Keratinocyte (primary cell): Measurements from ENCODE around the gene VAV2. TPM values are rescaled to one million over a fixed set of nuclear protein-coding genes. Genes with fewer than 3 reads are reported as not detected.

Experiments used
- DNase-seq: peaks from one replicate; pipeline ENCODE4 v3.0.0-alpha.2; 2011; ENCODE audit warnings: low read depth, missing footprints, low spot score
- FAIRE-seq: peaks from 2 replicates; lab custom pipeline; 2011; peaks lifted over from hg19 to GRCh38; lab: Jason Lieb, UNC
- H2AFZ ChIP-seq: 2 replicates; pipeline ENCODE4 v1.6.0; 2012; ENCODE audit warnings: low read length, control low read depth, inconsistent platforms; ENCODE audit not compliant: control insufficient read depth
- H3K27ac ChIP-seq: 2 replicates; pipeline ENCODE4 v1.5.1; 2011; ENCODE audit warnings: low read length; ENCODE audit not compliant: control insufficient read depth, insufficient read depth
- H3K27me3 ChIP-seq: 3 replicates; pipeline ENCODE4 v1.6.0; 2011; ENCODE audit warnings: low read length; ENCODE audit not compliant: control insufficient read depth, insufficient read depth; ENCODE audit errors: extremely low read depth
- H3K36me3 ChIP-seq, 2 experiments: 2 replicates in 1 of 2; 3 replicates in 1 of 2; pipeline ENCODE4 v1.5.1; 2011; ENCODE audit warnings: low read length in 2 of 2, mild to moderate bottlenecking in 1 of 2; ENCODE audit not compliant: control insufficient read depth in 2 of 2, insufficient read depth in 2 of 2; ENCODE audit errors: extremely low read depth in 1 of 2
- H3K4me1 ChIP-seq: 3 replicates; pipeline ENCODE4 v1.5.1; 2011; ENCODE audit warnings: low read length; ENCODE audit not compliant: control insufficient read depth, insufficient read depth; ENCODE audit errors: extremely low read depth
- H3K4me2 ChIP-seq: 3 replicates; pipeline ENCODE4 v1.6.0; 2011; ENCODE audit warnings: low read depth, low read length; ENCODE audit not compliant: control insufficient read depth, insufficient read depth; ENCODE audit errors: extremely low read depth
- H3K4me3 ChIP-seq, 3 experiments: fragments of 200-600 bp in 1 of 3; sonication (generic) in 1 of 3; 2 replicates in 2 of 3; 3 replicates in 1 of 3; pipeline ENCODE4 v1.5.1; 2011 to 2016; ENCODE audit warnings: low read length in 3 of 3, mild to moderate bottlenecking in 3 of 3, control low read depth in 2 of 3, inconsistent platforms in 1 of 3, low read depth in 1 of 3, mixed read lengths in 1 of 3, mixed run types in 1 of 3, moderate library complexity in 1 of 3; ENCODE audit not compliant: control insufficient read depth in 2 of 3, insufficient read depth in 2 of 3; ENCODE audit errors: extremely low read depth in 1 of 3
- H3K79me2 ChIP-seq: 2 replicates; pipeline ENCODE4 v1.6.0; 2012; ENCODE audit warnings: low read length; ENCODE audit not compliant: control insufficient read depth, insufficient read depth
- H3K9ac ChIP-seq: 3 replicates; pipeline ENCODE4 v1.6.0; 2011; ENCODE audit warnings: low read length; ENCODE audit not compliant: control insufficient read depth, insufficient read depth; ENCODE audit errors: extremely low read depth
- H3K9me1 ChIP-seq: 3 replicates; pipeline ENCODE4 v1.6.0; 2011; ENCODE audit warnings: low read length; ENCODE audit not compliant: control insufficient read depth, insufficient read depth; ENCODE audit errors: extremely low read depth
- H3K9me3 ChIP-seq: 2 replicates; pipeline ENCODE4 v1.5.1; 2012; ENCODE audit warnings: low read depth, low read length; ENCODE audit not compliant: control insufficient read depth
- H4K20me1 ChIP-seq: 3 replicates; pipeline ENCODE4 v1.6.0; 2011; ENCODE audit warnings: low read length; ENCODE audit not compliant: control insufficient read depth, insufficient read depth; ENCODE audit errors: extremely low read depth
- EZH2 ChIP-seq: IDR thresholded peaks from one replicate; pipeline ENCODE4 v1.6.1; 2012; ENCODE audit warnings: inconsistent platforms, mild to moderate bottlenecking, low read length, moderate library complexity
- dilution Hi-C: fragments of 300-500 bp; cut with MboI; formaldehyde crosslinking; loops from one replicate; pipeline ENCODE4 v1.7.0; 2020; ENCODE audit warnings: low sequenced_read_pairs; ENCODE audit not compliant: extremely low pct_ligation_motif_present
- polyA plus RNA-seq, 5 experiments: library from polyadenylated mRNA; depleted of rRNA in 3 of 5; stranded (reverse) in 3 of 5; stranded (forward) in 1 of 5; unstranded in 1 of 5; fragments of >200 nt; gene quantifications; 1 replicate in 1 of 5; 2 replicates in 3 of 5; 3 replicates in 1 of 5; pipeline versions ENCODE4 v1.2.1 to v1.2.3, GENCODE V29; 2011 to 2012; ENCODE audit warnings: missing spikeins in 2 of 5, low read depth in 1 of 5, low replicate concordance in 1 of 5
- TF ChIP-seq, protein P1 (sequence below), 3 experiments: IDR thresholded peaks in 1 of 3; conservative IDR thresholded peaks in 1 of 3; optimal IDR thresholded peaks in 1 of 3; 2 replicates in 2 of 3; 3 replicates in 1 of 3; pipeline versions ENCODE3 to v1.5.1; 2011; ENCODE audit warnings: low read length in 3 of 3, mild to moderate bottlenecking in 3 of 3, moderate library complexity in 2 of 3, control low read depth in 1 of 3, inconsistent platforms in 1 of 3; ENCODE audit not compliant: insufficient read depth in 2 of 3; ENCODE audit errors: extremely low read depth in 1 of 3

The VAV2 gene
- polyA plus RNA-seq, 1 donor (not counting 4 experiments of a cell fraction or from before 2014, with no cell fraction given) = 16.4 TPM

DNA sequence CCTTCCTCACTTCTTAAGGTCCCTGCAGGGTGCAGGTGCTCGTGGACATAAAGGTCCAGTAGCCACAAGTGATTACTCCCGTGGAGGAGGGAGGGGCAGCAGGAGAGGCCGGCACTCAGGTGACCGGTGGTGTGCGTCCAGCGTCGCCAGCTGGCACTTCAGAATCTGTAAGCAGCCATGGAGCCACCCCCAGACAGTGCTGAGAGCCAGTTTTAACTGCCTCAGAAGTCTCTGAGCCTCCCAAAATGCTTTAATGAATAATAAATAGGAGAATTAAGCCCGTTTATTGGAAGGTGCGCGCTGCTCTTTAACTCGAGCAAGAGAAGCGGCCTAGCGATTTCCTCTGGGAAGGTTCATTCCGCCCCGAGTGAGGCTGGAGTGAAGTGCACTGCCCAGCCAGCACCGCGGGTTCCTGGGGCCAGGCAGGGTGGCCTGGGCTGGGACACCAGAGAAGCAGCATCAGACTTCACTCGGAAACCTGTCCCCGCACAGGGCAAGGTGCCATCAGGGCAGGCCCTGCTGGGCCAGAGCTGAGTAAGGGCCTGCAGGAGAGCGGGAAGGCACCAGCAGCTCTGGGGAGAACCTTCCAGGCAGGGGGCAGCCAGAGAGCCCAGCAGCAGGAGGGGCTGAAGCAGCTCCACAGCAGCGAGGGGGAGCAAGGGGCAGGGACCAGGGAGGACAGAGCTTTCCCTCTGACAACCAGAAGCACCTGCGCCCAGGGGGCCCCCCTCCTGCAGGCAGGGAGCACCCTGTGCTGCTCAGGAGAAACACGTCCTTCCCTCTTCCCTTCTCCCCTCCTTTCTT lies 61.2 kb downstream of the VAV2 start:
- DNase-seq = no peak
- no peak overlapping the region for H3K4me3 ChIP-seq
- no peaks in the 10 kb centered on the region for H3K27me3 ChIP-seq
- dilution Hi-C loops = no loop called here
- H3K9me3 ChIP-seq = no peaks in the 10 kb centered on the region
- H3K9me1 ChIP-seq = peaks cover 3% of the 10 kb centered on the region
- no peak for TF ChIP-seq EZH2
- no peak for FAIRE-seq
- peaks cover 82% of the 10 kb centered on the region for H3K79me2 ChIP-seq
- H3K4me2 ChIP-seq = no peak overlapping the region
- H3K27ac ChIP-seq = no peak overlapping the region
- peaks cover 31% of the 10 kb centered on the region for H4K20me1 ChIP-seq
- no peak overlapping the region for H3K9ac ChIP-seq
- peaks cover 3 to 13% of the 10 kb centered on the region in 2 experiments for H3K36me3 ChIP-seq
- H2AFZ ChIP-seq = no peak overlapping the region
- peaks cover 2% of the 10 kb centered on the region for H3K4me1 ChIP-seq

DNA sequence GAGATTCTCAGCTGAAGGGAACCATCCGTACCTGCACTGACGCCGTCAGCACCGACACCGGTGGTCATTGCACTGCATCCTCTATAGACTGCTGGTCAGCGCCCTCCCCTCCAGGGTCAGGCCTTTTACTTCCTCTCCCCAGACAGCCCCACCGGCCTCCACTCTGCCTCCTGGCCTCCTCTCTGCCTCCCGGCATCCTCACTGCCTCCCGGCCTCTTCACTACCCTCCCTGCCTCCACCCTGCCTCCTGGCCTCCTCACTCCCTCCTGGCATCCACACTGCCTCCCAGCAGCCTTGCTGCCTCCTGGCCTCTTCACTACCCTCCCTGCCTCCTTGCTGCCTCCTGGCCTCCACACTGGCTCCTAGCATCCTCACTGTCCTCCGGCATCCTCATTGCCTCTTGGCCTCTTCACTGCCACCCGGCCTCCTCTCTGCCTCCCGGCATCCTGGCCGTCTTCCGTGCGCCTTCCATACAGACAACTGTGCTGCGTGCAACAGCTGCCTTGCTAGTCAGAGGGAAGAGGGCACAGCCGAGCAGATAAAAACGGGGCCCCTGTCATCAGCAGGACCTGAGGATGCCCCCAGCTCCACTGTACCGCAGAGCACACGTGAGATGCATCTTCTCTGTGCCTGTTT lies 62.0 kb downstream of the VAV2 start:
- Histone ChIP-seq H3K4me3 (no peak overlapping the region), H3K4me1 (peaks cover 2% of the 10 kb centered on the region), H3K4me2 (no peak overlapping the region), H3K9ac (no peak overlapping the region), H3K79me2 (peaks cover 80% of the 10 kb centered on the region), H3K9me3 (no peaks in the 10 kb centered on the region), H2AFZ (no peak overlapping the region), H3K27ac (no peak overlapping the region), H3K9me1 (peaks cover 3% of the 10 kb centered on the region), H3K27me3 (no peaks in the 10 kb centered on the region), H4K20me1 (peaks cover 31% of the 10 kb centered on the region), H3K36me3 (peaks cover 3 to 13% of the 10 kb centered on the region in 2 experiments)
- no peak for FAIRE-seq
- DNase-seq = no peak
- dilution Hi-C loops = no loop called here
- TF ChIP-seq, protein P1, sequence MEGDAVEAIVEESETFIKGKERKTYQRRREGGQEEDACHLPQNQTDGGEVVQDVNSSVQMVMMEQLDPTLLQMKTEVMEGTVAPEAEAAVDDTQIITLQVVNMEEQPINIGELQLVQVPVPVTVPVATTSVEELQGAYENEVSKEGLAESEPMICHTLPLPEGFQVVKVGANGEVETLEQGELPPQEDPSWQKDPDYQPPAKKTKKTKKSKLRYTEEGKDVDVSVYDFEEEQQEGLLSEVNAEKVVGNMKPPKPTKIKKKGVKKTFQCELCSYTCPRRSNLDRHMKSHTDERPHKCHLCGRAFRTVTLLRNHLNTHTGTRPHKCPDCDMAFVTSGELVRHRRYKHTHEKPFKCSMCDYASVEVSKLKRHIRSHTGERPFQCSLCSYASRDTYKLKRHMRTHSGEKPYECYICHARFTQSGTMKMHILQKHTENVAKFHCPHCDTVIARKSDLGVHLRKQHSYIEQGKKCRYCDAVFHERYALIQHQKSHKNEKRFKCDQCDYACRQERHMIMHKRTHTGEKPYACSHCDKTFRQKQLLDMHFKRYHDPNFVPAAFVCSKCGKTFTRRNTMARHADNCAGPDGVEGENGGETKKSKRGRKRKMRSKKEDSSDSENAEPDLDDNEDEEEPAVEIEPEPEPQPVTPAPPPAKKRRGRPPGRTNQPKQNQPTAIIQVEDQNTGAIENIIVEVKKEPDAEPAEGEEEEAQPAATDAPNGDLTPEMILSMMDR (optimal IDR thresholded peaks at IDR 0.05 in 1 of 3, IDR thresholded peaks at IDR 0.05 in 1 of 3, conservative IDR thresholded peaks at IDR 0.05 in 1 of 3; ENCODE audit: extremely low read depth in 1 of 3, insufficient read depth in 2 of 3, low read length in 3 of 3) = no peak
- TF ChIP-seq EZH2 = no peak
